PFSK-1 (cell line): ENCODE data around the gene C2orf76.

Source experiments
- FOXP2 ChIP-seq: optimal IDR thresholded peaks from 2 replicates; pipeline ENCODE3; 2011; ENCODE audit warnings: borderline replicate concordance, control low read depth, inconsistent platforms; ENCODE audit not compliant: insufficient read depth; ENCODE audit errors: extremely low read length, extremely low read depth
- POLR2AphosphoS5 ChIP-seq: IDR thresholded peaks from 2 replicates; pipeline ENCODE4 v1.6.1; 2012; ENCODE audit warnings: low read depth, mild to moderate bottlenecking, control low read depth, low read length, moderate library complexity
- SIN3A ChIP-seq: IDR thresholded peaks from 2 replicates; pipeline ENCODE4 v1.6.1; 2012; ENCODE audit warnings: mild to moderate bottlenecking, low read length, moderate library complexity, borderline replicate concordance; ENCODE audit not compliant: insufficient read depth
- TAF1 ChIP-seq: IDR thresholded peaks from 2 replicates; pipeline ENCODE4 v1.6.1; 2012; ENCODE audit warnings: low read length, control low read depth, borderline replicate concordance; ENCODE audit not compliant: insufficient read depth
- TF ChIP-seq, protein P1 (sequence below), 2 experiments: IDR thresholded peaks; 2 replicates each; pipeline versions ENCODE4 v1.6.1 to v1.8.0; 2011 to 2012; ENCODE audit warnings: low read depth in 2 of 2, low read length in 2 of 2, control low read depth in 1 of 2, inconsistent platforms in 1 of 2, mild to moderate bottlenecking in 1 of 2, moderate library complexity in 1 of 2; ENCODE audit not compliant: insufficient read depth in 1 of 2

The C2orf76 gene

DNA sequence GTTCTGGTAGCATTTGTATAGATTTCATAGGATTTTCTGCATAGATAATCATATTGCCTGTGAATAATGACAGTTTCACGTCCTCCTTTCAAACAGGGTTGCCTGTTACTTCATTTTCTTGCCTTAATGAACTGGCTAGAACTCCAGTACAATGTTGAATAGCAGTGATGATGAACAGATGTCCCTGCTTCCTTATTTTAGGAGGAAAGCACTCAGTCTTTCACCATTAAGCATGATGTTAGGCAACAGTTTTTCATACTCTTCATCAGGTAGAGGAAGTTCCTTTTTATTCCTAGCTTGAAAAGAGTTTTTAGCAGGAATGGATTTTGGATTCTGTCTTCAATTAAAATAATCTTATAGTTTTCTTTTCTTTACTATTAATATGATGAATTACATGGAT is 39.7 kb downstream of the C2orf76 start:
- no peak for TF ChIP-seq SIN3A
- no peak for TF ChIP-seq POLR2AphosphoS5
- TF ChIP-seq, protein P1, sequence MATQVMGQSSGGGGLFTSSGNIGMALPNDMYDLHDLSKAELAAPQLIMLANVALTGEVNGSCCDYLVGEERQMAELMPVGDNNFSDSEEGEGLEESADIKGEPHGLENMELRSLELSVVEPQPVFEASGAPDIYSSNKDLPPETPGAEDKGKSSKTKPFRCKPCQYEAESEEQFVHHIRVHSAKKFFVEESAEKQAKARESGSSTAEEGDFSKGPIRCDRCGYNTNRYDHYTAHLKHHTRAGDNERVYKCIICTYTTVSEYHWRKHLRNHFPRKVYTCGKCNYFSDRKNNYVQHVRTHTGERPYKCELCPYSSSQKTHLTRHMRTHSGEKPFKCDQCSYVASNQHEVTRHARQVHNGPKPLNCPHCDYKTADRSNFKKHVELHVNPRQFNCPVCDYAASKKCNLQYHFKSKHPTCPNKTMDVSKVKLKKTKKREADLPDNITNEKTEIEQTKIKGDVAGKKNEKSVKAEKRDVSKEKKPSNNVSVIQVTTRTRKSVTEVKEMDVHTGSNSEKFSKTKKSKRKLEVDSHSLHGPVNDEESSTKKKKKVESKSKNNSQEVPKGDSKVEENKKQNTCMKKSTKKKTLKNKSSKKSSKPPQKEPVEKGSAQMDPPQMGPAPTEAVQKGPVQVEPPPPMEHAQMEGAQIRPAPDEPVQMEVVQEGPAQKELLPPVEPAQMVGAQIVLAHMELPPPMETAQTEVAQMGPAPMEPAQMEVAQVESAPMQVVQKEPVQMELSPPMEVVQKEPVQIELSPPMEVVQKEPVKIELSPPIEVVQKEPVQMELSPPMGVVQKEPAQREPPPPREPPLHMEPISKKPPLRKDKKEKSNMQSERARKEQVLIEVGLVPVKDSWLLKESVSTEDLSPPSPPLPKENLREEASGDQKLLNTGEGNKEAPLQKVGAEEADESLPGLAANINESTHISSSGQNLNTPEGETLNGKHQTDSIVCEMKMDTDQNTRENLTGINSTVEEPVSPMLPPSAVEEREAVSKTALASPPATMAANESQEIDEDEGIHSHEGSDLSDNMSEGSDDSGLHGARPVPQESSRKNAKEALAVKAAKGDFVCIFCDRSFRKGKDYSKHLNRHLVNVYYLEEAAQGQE (IDR thresholded peaks at IDR 0.05; ENCODE audit: insufficient read depth in 1 of 2, low read depth in 2 of 2, low read length in 2 of 2), result no peak
- TF ChIP-seq TAF1, result no peak
- TF ChIP-seq FOXP2, result no peak

DNA sequence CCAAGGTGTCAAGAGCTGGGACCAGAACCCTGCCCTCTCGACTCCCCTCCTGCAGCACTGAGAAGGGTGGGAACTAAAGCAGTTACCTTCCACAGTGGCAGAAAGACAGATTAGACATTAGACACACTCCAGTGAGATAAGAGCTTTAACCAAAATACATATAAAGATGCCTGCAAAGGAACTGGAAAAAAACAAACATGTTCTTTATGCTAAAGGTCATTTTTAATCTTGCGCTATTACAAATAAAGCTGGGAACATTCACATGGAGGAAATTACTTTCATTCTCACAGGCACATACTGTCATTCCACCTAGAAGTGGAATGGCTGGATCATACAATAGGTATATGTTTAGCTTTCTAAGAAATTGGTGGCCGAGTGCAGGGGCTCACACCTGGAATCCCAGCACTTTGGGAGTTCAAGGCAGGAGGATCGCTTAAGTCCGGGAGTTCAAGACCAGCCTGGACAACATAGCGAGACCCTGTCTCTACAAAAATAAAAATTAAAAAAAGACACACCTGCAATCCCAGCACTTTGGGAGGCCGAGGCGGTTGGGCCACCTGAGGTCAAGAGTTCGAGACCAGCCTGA is 41.9 kb downstream of the C2orf76 start:
- TF ChIP-seq, protein P1 (IDR thresholded peaks at IDR 0.05; ENCODE audit: insufficient read depth in 1 of 2, low read depth in 2 of 2, low read length in 2 of 2), result no peak
- TF ChIP-seq SIN3A, result no peak
- TF ChIP-seq FOXP2, result no peak
- TF ChIP-seq TAF1, result no peak
- no peak for TF ChIP-seq POLR2AphosphoS5

DNA sequence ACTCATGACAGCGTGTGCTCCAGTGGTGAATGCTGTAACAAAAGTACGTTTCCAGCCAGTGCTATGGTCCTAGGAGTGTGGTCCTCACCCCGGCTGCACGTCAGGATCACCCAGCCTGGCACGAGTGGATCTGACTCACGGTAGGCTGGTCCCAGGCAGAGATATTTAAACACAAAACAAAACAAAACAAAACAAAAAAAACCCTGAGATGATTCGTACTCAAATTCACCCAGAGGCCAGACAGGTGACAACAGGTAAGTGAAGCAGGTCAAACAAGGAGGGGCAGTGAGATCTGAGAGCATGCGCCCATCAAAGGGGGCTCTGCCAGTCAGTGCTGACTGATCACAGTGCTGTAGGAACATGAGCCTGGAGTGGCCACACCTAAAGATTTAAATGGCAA is 43.2 kb downstream of the C2orf76 start:
- TF ChIP-seq TAF1, result no peak
- TF ChIP-seq FOXP2, result no peak
- TF ChIP-seq, protein P1 (IDR thresholded peaks at IDR 0.05; ENCODE audit: insufficient read depth in 1 of 2, low read depth in 2 of 2, low read length in 2 of 2), result no peak
- no peak for TF ChIP-seq SIN3A
- no peak for TF ChIP-seq POLR2AphosphoS5

DNA sequence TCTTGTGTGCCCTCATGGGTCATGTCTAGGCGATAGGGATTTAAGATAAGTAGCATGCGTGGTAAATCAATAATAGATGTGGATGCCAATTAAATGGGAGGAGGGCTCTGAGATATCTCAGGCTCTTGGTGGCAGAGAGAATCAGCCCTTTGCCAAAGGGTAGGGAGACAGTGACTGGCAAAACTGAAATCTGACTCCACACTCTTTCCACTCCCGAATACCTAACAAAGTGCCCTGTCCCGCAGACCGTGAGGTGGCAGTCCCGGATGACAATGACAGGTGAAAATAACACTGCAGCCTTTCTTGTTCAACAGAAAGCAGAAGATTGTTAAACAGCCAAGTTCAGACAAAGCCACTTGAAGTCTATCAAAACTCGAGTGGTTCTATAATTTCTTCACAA is 47.0 kb downstream of the C2orf76 start:
- TF ChIP-seq TAF1 (no peak), SIN3A (no peak), POLR2AphosphoS5 (no peak), FOXP2 (no peak)
- TF ChIP-seq, protein P1 (IDR thresholded peaks at IDR 0.05; ENCODE audit: insufficient read depth in 1 of 2, low read depth in 2 of 2, low read length in 2 of 2), result no peak

DNA sequence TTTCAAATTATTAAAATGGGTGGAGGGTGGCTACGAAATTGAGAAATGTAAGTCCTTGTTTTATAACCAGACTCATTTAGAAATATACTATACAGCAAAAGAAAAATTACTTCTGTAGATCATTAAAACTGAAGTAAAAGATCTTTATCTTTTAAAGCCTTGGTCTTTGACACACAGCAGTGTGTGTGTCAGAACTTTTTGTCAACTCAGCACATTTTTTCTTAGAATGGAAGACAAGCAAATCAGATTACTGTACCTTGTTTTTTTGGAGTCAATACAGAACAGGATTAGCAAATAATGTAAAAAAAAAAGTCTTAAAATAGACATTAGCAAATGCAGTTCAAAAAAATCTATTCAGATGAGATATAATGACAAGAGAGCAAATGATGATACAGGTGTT is 49.1 kb downstream of the C2orf76 start:
- TF ChIP-seq POLR2AphosphoS5 (no peak), TAF1 (no peak), FOXP2 (no peak)
- TF ChIP-seq, protein P1 (IDR thresholded peaks at IDR 0.05; ENCODE audit: insufficient read depth in 1 of 2, low read depth in 2 of 2, low read length in 2 of 2), result no peak
